HG03159 (cell line): ENCODE data around the gene METTL16.
"Not testable (repeated sequence)": the region's sequence is repeated elsewhere in the genome, so short reads cannot be mapped to it uniquely, and the experiment has no call there.

Source experiments
- ATAC-seq: cut with Tn5 transposase; IDR thresholded peaks from one replicate; pipeline ENCODE4 v1.9.1; 2021; ENCODE audit warnings: mild to moderate bottlenecking, moderate library complexity; ENCODE audit not compliant: unreplicated experiment

METTL16 gene

GRCh38 chr17:2507015-2507414 lies 4.7 kb downstream of the METTL16 start:
- not testable (repeated sequence) for ATAC-seq

GRCh38 chr17:2503627-2504026 lies 8.1 kb downstream of the METTL16 start:
- no peak for ATAC-seq

- no peak for ATAC-seq
These were observed 8.7 kb downstream of the METTL16 start for GRCh38 chr17:2502871-2503580.

GRCh38 chr17:2500446-2500845 lies 11.2 kb downstream of the METTL16 start:
- no peak for ATAC-seq

- ATAC-seq: not testable (repeated sequence)
These were observed 22.4 kb downstream of the METTL16 start for GRCh38 chr17:2489286-2489685.

GRCh38 chr17:2487306-2487705 lies 24.4 kb downstream of the METTL16 start:
- ATAC-seq: no peak

- ATAC-seq: not testable (repeated sequence)
These were observed 25.0 kb downstream of the METTL16 start for GRCh38 chr17:2486709-2487108.

GRCh38 chr17:2485970-2486369 lies 25.7 kb downstream of the METTL16 start:
- ATAC-seq: no peak

- no peak for ATAC-seq
These were observed 26.1 kb downstream of the METTL16 start for GRCh38 chr17:2485543-2485942.

- no peak for ATAC-seq
These were observed 26.8 kb downstream of the METTL16 start for GRCh38 chr17:2484876-2485275.

- no peak for ATAC-seq
These were observed 28.6 kb downstream of the METTL16 start for GRCh38 chr17:2483084-2483483.

- ATAC-seq: no peak
These were observed 29.5 kb downstream of the METTL16 start for GRCh38 chr17:2482218-2482617.

GRCh38 chr17:2481760-2482159 lies 29.9 kb downstream of the METTL16 start:
- ATAC-seq: no peak

- ATAC-seq: no peak
These were observed 33.2 kb downstream of the METTL16 start for GRCh38 chr17:2478458-2478857.

GRCh38 chr17:2475056-2475455 lies 36.6 kb downstream of the METTL16 start:
- no peak for ATAC-seq

- no peak for ATAC-seq
These were observed 37.3 kb downstream of the METTL16 start for GRCh38 chr17:2474371-2474770.

- ATAC-seq: no peak
These were observed 43.4 kb downstream of the METTL16 start for GRCh38 chr17:2468270-2468669.

- ATAC-seq: no peak
These were observed 44.8 kb downstream of the METTL16 start for GRCh38 chr17:2466931-2467330.

- ATAC-seq: no peak
These were observed 49.2 kb downstream of the METTL16 start for GRCh38 chr17:2462481-2462880.

GRCh38 chr17:2459917-2460271 lies 51.8 kb downstream of the METTL16 start:
- no peak for ATAC-seq

- ATAC-seq: no peak
These were observed 53.8 kb downstream of the METTL16 start for GRCh38 chr17:2457913-2458312.

GRCh38 chr17:2456475-2456874 lies 55.2 kb downstream of the METTL16 start:
- no peak for ATAC-seq

GRCh38 chr17:2455956-2456355 lies 55.7 kb downstream of the METTL16 start:
- ATAC-seq: no peak
